ENCODE results near the gene PPM1J.
"Not testable (repeated sequence)": the region's sequence is repeated elsewhere in the genome, so short reads cannot be mapped to it uniquely, and the experiment has no call there.

Gene PPM1J

GRCh38 chr1:112715264-112716053, at the start of gene PPM1J:
PPM1J (minus strand) TSS chr1:112715332; CDS start chr1:112715301, 31 bp downstream.
- peak; percentile 91 for DNase-seq (ENCODE audit: low spot score)

GRCh38 chr1:112762541-112763500, 47.7 kb upstream of the PPM1J start:
- no peak for DNase-seq (ENCODE audit: low spot score)

DNA sequence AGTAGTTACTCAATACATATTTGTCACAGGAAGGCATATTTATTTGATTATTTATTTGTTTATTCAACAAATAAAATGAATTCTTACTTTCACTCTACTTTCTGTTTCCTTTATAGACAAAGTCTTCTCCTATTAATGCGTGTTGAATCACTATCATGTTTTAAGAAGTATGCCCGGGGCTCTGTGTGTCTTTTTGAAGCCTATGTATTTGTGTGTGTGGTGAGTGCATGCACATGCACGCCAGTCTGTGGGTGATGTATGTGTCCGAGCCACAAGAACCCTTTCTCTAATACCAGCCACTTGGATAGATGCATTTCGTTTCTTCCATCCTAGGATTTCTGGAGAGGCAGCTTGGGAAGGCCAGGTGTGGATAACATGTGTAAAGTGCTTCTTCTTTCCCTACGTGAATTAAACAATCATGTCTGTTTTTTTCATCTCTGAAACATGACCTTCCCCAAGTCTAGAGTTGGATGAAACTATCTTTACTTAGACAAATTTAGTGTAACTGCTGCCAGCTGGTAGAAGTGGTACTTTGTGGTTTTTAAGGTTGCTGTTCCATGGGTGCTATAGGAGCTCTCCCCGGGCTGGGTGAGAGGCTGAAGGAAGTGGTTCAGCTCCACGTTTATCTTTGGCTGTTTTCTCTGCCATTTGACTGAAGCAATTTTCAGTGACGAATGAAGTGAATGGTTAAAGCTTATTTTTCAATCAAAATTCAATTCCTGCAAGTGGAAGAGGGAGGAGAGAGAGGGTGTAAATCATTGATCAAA, 46.8 kb upstream of the PPM1J start:
- no peak for DNase-seq (ENCODE audit: low spot score)

DNA sequence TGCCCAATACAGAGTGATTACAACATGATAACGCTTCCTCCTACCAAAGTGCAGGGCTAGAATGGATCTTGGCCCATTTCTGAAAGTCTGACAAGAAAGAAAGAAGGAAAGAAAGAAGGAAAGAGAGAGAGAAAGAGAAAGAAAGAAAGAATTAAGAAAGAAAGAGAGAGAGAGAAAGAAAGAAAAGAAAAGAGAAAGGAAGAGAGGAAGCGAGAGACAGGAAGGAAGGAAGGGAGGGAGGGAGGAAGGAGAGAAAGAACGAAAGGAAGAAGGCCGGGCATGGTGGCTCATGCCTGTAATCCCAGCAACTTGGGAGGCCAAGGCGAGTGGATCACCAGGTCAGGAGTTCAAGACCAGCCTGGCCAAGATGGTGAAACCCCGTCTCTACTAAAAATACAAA, 44.1 kb upstream of the PPM1J start:
- no peak for DNase-seq (ENCODE audit: low spot score)

DNA sequence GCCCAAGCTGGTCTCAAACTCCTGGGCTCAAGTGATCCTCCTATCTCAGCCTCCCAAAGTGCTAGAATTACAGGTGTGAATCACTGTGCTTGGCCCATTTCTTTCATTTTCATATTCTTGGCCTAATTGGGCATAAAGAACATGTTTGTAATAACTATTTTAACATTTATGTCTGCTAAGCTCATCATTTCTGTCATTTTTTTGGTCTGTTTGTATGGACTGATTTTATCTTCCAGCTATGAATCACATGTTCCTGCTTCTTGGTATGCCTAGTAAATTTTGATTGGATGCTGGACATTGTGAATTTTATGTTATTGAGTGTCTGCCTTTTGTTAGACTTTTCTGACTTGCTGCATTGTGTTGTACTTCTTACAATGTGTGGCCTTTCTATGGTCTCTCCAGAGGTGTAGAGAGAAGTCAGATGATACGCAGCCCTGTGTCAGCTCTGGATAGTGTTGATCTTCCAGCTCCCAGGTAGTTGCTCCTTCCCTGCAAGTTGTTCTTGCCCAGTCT, 39.0 kb upstream of the PPM1J start:
- DNase-seq (ENCODE audit: low spot score) = no peak

DNA sequence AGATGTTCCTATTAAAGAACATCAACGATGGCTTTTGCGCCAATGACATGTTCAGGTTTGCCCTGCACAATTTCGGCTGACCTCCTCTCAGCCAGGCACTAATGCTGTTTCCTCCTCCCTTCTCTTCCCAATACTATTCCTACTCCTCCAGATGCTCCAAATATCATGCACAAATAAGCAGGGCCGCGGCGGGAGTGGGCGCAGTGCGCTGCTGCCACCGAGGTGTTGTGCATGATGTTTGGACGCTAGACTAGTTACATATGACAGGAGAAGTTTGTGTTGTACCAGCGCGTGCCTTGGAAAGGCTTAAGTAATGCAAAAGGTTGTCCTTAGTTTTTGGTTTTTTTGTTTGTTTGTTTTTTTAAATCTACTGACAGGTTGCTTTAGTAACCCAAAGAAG, 33.3 kb upstream of the PPM1J start:
- DNase-seq (ENCODE audit: low spot score) = no peak

GRCh38 chr1:112744009-112744578, 29.0 kb upstream of the PPM1J start:
- no peak for DNase-seq (ENCODE audit: low spot score)

DNA sequence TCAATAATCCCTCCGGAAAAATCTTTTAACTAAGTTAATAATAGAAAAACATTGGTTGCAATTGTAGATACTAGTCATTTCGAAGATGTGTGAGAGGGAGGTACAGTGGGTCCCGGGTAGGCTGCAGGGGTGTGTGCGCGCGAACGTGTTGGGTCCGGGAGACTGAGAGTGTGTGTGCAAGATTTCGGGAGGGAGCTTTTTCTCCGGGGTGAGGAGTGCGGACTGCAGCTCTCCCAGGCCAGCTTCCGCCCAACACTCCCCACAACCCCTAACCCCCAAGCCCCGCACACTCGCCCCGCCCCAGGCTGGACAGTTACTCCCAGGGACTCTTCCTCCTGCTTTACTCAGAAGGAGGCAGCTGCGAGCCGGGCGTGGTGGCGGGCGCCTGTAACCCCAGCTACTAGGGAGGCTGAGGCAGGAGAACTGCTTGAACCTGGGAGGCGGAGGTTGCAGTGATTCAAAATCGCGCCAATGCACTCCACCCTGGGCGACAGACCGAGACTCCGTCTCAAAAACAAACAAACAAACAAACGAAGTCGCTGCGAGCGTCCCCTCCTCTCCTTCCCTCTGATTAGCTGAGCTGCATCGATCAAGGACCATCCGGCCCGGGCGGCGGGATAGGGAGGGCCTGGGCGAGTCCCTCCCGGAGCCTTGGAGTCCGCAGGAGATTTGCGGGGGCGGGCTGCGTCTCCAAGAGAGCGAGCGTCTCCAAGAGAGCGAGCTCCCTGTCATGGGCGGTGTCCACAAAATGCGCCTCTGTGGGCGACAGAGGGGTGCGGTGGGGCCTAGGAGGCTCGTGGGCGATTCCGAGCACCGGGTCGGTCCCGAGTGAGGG, 28.3 kb upstream of the PPM1J start:
- no peak for DNase-seq (ENCODE audit: low spot score)

DNA sequence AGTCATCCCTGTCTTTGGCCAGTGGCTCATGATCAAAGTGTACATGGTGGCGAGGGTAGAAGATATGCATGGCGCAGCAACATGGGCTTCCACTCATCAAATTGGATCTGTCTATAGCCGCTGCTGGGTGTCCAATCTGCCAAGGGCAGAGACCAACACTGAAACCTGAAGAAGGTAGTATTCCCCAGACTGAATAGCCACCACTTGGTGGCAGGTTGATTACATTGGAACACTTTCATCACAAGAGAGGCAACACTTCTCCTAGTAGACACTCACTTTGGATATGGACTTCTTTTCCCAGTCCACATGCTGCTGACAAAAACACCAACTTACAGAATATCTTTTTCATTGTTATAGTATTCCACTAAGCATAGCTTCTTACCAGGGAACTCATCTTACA, 22.4 kb upstream of the PPM1J start:
- no peak for DNase-seq (ENCODE audit: low spot score)

DNA sequence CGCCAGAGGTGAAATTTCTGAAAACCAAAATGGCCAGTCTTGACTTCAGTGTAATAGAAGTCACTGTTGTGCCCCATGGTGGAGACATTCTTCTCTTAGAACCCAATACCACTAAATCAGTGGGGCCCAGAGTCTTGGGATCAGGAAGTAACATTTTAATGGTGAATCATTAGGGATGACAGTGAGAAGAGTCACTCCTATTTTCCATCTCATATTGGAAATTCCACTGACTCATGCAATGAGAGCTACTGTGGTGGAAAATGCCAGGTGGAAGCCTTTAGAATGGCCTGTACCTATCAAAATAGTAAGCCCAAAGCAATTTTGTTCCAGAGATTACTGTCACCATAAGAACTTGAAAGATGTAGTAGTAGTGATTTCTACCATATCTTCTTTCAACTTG, 20.6 kb upstream of the PPM1J start:
- DNase-seq (ENCODE audit: low spot score) = peak; percentile 65

GRCh38 chr1:112731451-112731850, 16.3 kb upstream of the PPM1J start:
- no peak for DNase-seq (ENCODE audit: low spot score)

DNA sequence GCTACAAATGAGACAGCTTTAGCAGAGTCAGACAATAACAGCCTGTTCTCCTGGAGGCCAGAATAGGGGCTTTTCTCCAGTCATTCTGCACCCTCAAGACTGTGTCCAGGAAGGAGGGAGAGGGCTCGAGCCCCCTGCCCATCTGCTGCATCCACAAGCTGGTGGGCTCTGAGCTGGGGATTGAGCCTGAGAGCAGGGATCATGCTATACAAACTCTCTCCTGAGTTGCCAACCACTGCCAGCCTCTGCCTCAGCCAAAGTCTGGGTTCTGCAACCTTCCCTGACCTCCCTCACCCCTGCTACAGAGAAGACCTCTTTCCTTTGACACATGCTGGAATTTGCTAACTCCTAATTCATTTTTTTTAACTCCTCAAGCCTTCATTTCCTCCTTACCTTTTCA, 14.8 kb upstream of the PPM1J start:
- no peak for DNase-seq (ENCODE audit: low spot score)

DNA sequence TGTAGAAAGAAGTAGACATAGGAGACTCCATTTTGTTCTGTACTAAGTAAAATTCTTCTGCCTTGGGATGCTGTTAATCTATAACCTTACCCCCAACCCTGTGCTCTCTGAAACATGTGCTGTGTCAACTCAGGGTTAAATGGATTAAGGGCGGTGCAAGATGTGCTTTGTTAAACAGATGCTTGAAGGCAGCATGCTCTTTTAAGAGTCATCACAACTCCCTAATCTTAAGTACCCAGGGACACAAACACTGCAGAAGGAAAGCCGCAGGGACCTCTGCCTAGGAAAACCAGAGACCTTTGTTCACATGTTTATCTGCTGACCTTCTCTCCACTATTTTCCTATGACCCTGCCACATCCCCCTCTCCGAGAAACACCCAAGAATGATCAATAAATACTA, 13.9 kb upstream of the PPM1J start:
- not testable (repeated sequence) for DNase-seq (ENCODE audit: low spot score)

GRCh38 chr1:112728306-112728971, 13.3 kb upstream of the PPM1J start:
- not testable (repeated sequence) for DNase-seq (ENCODE audit: low spot score)

DNA sequence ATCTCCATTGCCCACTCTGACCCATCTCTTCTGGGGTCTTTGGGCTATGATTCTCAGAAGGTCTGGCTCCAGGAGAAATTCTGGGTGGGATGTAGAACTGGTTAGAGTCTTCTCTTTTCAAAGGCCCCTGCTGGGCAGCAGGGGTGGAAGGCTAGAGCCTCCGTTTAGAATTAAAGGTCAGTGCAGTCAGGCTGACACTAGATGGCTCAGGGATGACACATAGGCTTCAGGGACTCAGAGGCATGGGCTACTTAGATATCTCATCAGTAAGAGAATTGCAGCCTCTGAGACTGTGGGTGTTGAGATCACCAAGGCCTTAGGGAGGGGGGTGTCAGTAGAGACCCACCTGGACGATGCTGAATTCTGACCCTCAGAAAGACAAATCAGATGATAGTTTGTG, 12.6 kb upstream of the PPM1J start:
- DNase-seq (ENCODE audit: low spot score) = no peak

DNA sequence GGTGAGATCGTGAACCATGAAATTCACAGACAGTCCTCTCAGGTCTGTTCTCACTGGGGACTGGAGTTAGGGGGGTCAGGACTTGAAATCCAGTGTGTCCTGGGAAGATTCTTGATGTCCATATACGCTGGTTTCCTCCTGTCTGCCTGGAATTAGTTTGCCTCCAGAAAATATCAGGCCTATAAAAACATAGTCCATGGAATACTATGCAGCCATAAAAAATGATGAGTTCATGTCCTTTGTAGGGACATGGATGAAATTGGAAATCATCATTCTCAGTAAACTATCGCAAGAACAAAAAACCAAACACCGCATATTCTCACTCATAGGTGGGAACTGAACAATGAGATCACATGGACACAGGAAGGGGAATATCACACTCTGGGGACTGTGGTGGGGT, 9.1 kb upstream of the PPM1J start:
- not testable (repeated sequence) for DNase-seq (ENCODE audit: low spot score)

- no peak for DNase-seq (ENCODE audit: low spot score)
These were observed 8.3 kb upstream of the PPM1J start for GRCh38 chr1:112723511-112723839.

DNA sequence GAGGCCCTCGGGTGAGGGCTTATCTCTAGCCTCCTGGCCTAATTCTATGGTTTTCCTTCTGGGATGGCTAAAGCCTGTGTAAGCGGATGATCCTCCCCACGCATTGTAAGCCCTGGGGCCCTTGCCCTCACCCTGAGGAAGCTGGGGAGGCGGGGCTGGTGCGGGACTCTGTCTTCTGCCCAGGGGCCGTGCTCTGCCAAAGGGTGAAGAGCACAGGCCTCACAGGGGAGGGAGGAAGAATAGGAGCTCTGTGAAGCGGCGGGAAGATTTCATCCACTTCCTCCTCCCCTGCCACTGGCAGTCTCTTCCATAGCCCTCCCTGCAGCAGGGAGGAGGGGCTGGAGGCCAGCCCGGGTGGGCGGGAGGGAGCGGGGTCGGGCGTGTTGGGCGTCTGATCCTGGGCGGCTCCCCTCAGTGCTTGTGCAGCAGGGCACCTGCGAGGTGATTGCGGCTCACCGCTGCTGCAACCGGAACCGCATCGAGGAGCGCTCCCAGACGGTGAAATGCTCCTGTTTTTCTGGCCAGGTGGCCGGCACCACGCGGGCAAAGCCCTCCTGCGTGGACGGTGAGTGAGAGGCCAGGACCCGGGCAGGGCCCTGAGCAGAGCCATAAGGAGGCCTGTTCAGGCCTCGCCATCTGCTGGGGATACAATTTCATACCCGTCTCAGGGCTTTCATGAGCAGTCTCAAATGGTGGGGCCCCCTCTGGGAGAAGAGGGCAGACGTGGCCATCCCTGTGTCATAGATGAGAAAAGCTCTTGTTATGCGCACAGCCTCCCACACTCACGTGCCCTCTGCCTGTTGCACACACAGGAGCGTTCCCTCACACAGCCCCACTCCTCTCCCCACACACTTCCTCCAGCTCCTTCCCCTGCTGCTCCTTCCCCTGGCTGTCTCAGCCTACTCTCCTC, 7.7 kb upstream of the PPM1J start:
- no peak for DNase-seq (ENCODE audit: low spot score)

- DNase-seq (ENCODE audit: low spot score) = no peak
These were observed 6.9 kb upstream of the PPM1J start for GRCh38 chr1:112721966-112722524.
